Measurements from ENCODE around the gene CRYZL1.
"Not testable (repeated sequence)": the region's sequence is repeated elsewhere in the genome, so short reads cannot be mapped to it uniquely, and the experiment has no call there.

Gene CRYZL1

GRCh38 chr21:33641352-33642026 lies at the start of gene CRYZL1:
CRYZL1 (minus strand) TSS chr21:33641741; CDS start chr21:33631551, 10,190 bp downstream.
- DNase-seq (ENCODE audit: low spot score in 2 of 2) = peak; percentile 97 to 100
- H3K27me3 ChIP-seq (ENCODE audit: low read depth) = no peaks in the 10 kb centered on the region
- peaks cover 19% of the 10 kb centered on the region for H3K4me1 ChIP-seq
- H3K36me3 ChIP-seq (replicated peaks) = no peaks in the 10 kb centered on the region
- H3K4me3 ChIP-seq = peak within 1 kb of the TSS; percentile 82
- H3K9me3 ChIP-seq = no peaks in the 10 kb centered on the region
- in situ Hi-C loops (cut with MboI; ENCODE audit: low sequenced_read_pairs) = no loop called here

GRCh38 chr21:33690874-33691273 lies 49.3 kb upstream of the CRYZL1 start:
- H3K36me3 ChIP-seq (replicated peaks) = no peaks in the 10 kb centered on the region
- no peaks in the 10 kb centered on the region for H3K9me3 ChIP-seq
- no peak overlapping the region for H3K4me3 ChIP-seq
- in situ Hi-C loops (cut with MboI; ENCODE audit: low sequenced_read_pairs) = no loop called here
- DNase-seq (ENCODE audit: low spot score in 2 of 2) = no peak
- H3K4me1 ChIP-seq = peaks cover 32% of the 10 kb centered on the region
- no peaks in the 10 kb centered on the region for H3K27me3 ChIP-seq (ENCODE audit: low read depth)

- DNase-seq (ENCODE audit: low spot score in 2 of 2) = no peak
- Histone ChIP-seq H3K4me3 (no peak overlapping the region), H3K27me3 (ENCODE audit: low read depth) (no peaks in the 10 kb centered on the region), H3K4me1 (peaks cover 42% of the 10 kb centered on the region), H3K36me3 (replicated peaks) (no peaks in the 10 kb centered on the region), H3K9me3 (no peaks in the 10 kb centered on the region)
- in situ Hi-C loops (cut with MboI; ENCODE audit: low sequenced_read_pairs) = no loop called here
These were observed 46.8 kb upstream of the CRYZL1 start for GRCh38 chr21:33688353-33688752.

- Histone ChIP-seq H3K4me3 (no peak overlapping the region), H3K4me1 (peaks cover 47% of the 10 kb centered on the region), H3K27me3 (ENCODE audit: low read depth) (no peaks in the 10 kb centered on the region), H3K36me3 (replicated peaks) (no peaks in the 10 kb centered on the region), H3K9me3 (no peaks in the 10 kb centered on the region)
- no peak for DNase-seq (ENCODE audit: low spot score in 2 of 2)
- in situ Hi-C loops (cut with MboI; ENCODE audit: low sequenced_read_pairs) = no loop called here
These were observed 46.1 kb upstream of the CRYZL1 start for GRCh38 chr21:33687634-33688033.

GRCh38 chr21:33686386-33686785 lies 44.8 kb upstream of the CRYZL1 start:
- H3K36me3 ChIP-seq (replicated peaks) = no peaks in the 10 kb centered on the region
- no peaks in the 10 kb centered on the region for H3K9me3 ChIP-seq
- no peaks in the 10 kb centered on the region for H3K27me3 ChIP-seq (ENCODE audit: low read depth)
- no peak overlapping the region for H3K4me3 ChIP-seq
- in situ Hi-C loops (cut with MboI; ENCODE audit: low sequenced_read_pairs) = no loop called here
- H3K4me1 ChIP-seq = peaks cover 51% of the 10 kb centered on the region
- no peak for DNase-seq (ENCODE audit: low spot score in 2 of 2)

GRCh38 chr21:33685613-33686197 lies 44.2 kb upstream of the CRYZL1 start:
- in situ Hi-C loops (cut with MboI; ENCODE audit: low sequenced_read_pairs) = no loop called here
- H3K36me3 ChIP-seq (replicated peaks) = no peaks in the 10 kb centered on the region
- no peak overlapping the region for H3K4me3 ChIP-seq
- peak in 1 of 2 experiments; percentile 83 for DNase-seq (ENCODE audit: low spot score in 2 of 2)
- H3K27me3 ChIP-seq (ENCODE audit: low read depth) = no peaks in the 10 kb centered on the region
- H3K9me3 ChIP-seq = no peaks in the 10 kb centered on the region
- H3K4me1 ChIP-seq = peaks cover 54% of the 10 kb centered on the region

- peak; percentile 67 to 100 for DNase-seq (ENCODE audit: low spot score in 2 of 2)
- H3K9me3 ChIP-seq = no peaks in the 10 kb centered on the region
- H3K4me3 ChIP-seq = no peak overlapping the region
- peaks cover 54% of the 10 kb centered on the region for H3K4me1 ChIP-seq
- H3K27me3 ChIP-seq (ENCODE audit: low read depth) = no peaks in the 10 kb centered on the region
- H3K36me3 ChIP-seq (replicated peaks) = no peaks in the 10 kb centered on the region
- in situ Hi-C loops (cut with MboI; ENCODE audit: low sequenced_read_pairs) = no loop called here
These were observed 43.5 kb upstream of the CRYZL1 start for GRCh38 chr21:33684923-33685560.

GRCh38 chr21:33684068-33684467 lies 42.5 kb upstream of the CRYZL1 start:
- Histone ChIP-seq H3K36me3 (replicated peaks) (no peaks in the 10 kb centered on the region), H3K9me3 (no peaks in the 10 kb centered on the region), H3K27me3 (ENCODE audit: low read depth) (no peaks in the 10 kb centered on the region), H3K4me1 (peaks cover 58% of the 10 kb centered on the region), H3K4me3 (no peak overlapping the region)
- in situ Hi-C loops (cut with MboI; ENCODE audit: low sequenced_read_pairs) = no loop called here
- no peak for DNase-seq (ENCODE audit: low spot score in 2 of 2)

- DNase-seq (ENCODE audit: low spot score in 2 of 2) = no peak
- Histone ChIP-seq H3K4me3 (no peak overlapping the region), H3K36me3 (replicated peaks) (no peaks in the 10 kb centered on the region), H3K4me1 (peaks cover 65% of the 10 kb centered on the region), H3K9me3 (no peaks in the 10 kb centered on the region), H3K27me3 (ENCODE audit: low read depth) (no peaks in the 10 kb centered on the region)
- in situ Hi-C loops (cut with MboI; ENCODE audit: low sequenced_read_pairs) = no loop called here
These were observed 41.6 kb upstream of the CRYZL1 start for GRCh38 chr21:33682992-33683627.

- Histone ChIP-seq H3K27me3 (ENCODE audit: low read depth) (no peaks in the 10 kb centered on the region), H3K9me3 (no peaks in the 10 kb centered on the region), H3K4me3 (no peak overlapping the region), H3K4me1 (peaks cover 52% of the 10 kb centered on the region), H3K36me3 (replicated peaks) (no peaks in the 10 kb centered on the region)
- in situ Hi-C loops (cut with MboI; ENCODE audit: low sequenced_read_pairs) = no loop called here
- DNase-seq (ENCODE audit: low spot score in 2 of 2) = no peak
These were observed 39.3 kb upstream of the CRYZL1 start for GRCh38 chr21:33680870-33681269.

- in situ Hi-C loops (cut with MboI; ENCODE audit: low sequenced_read_pairs) = no loop called here
- Histone ChIP-seq H3K36me3 (replicated peaks) (no peaks in the 10 kb centered on the region), H3K27me3 (ENCODE audit: low read depth) (no peaks in the 10 kb centered on the region), H3K4me3 (no peak overlapping the region), H3K9me3 (no peaks in the 10 kb centered on the region), H3K4me1 (peaks cover 27% of the 10 kb centered on the region)
- DNase-seq (ENCODE audit: low spot score in 2 of 2) = no peak
These were observed 35.9 kb upstream of the CRYZL1 start for GRCh38 chr21:33677450-33677849.

- H3K4me3 ChIP-seq; in situ Hi-C loops (cut with MboI; ENCODE audit: low sequenced_read_pairs); H3K36me3 ChIP-seq (replicated peaks); H3K9me3 ChIP-seq; H3K27me3 ChIP-seq (ENCODE audit: low read depth); DNase-seq (ENCODE audit: low spot score in 2 of 2): not testable (repeated sequence)
- peaks cover 25% of the 10 kb centered on the region for H3K4me1 ChIP-seq
These were observed 35.1 kb upstream of the CRYZL1 start for GRCh38 chr21:33676666-33677065.

- in situ Hi-C loops (cut with MboI; ENCODE audit: low sequenced_read_pairs) = no loop called here
- no peak for DNase-seq (ENCODE audit: low spot score in 2 of 2)
- no peaks in the 10 kb centered on the region for H3K9me3 ChIP-seq
- no peaks in the 10 kb centered on the region for H3K27me3 ChIP-seq (ENCODE audit: low read depth)
- H3K36me3 ChIP-seq (replicated peaks) = 0 out of 2 replicates have a peak, but pooled peaks cover 3% of the 10 kb centered on the region
- peaks cover 27% of the 10 kb centered on the region for H3K4me1 ChIP-seq
- no peak overlapping the region for H3K4me3 ChIP-seq
These were observed 32.7 kb upstream of the CRYZL1 start for GRCh38 chr21:33674226-33674625.

GRCh38 chr21:33673473-33673872 lies 31.9 kb upstream of the CRYZL1 start:
- Histone ChIP-seq H3K36me3 (replicated peaks) (0 out of 2 replicates have a peak, but pooled peaks cover 3% of the 10 kb centered on the region), H3K4me3 (no peak overlapping the region), H3K4me1 (peaks cover 20% of the 10 kb centered on the region), H3K9me3 (no peaks in the 10 kb centered on the region), H3K27me3 (ENCODE audit: low read depth) (no peaks in the 10 kb centered on the region)
- in situ Hi-C loops (cut with MboI; ENCODE audit: low sequenced_read_pairs) = no loop called here
- DNase-seq (ENCODE audit: low spot score in 2 of 2) = no peak

Data from HAP-1 (cell line).